Measurements from ENCODE around the gene ZNF277. TPM values are rescaled to one million over a fixed set of nuclear protein-coding genes. Genes with fewer than 3 reads are reported as not detected.

The ZNF277 gene
- total RNA-seq, 1 donor from 2014 or later = 25.9 TPM

GRCh38 chr7:112226701-112227276 is 20.3 kb downstream of the ZNF277 start:
- Mint-ChIP-seq H3K36me3 (ENCODE audit: insufficient read depth) (peaks cover 4% of the 10 kb centered on the region), H3K27ac (no peak overlapping the region), H3K27me3 (no peaks in the 10 kb centered on the region), H3K4me3 (ENCODE audit: low read depth) (no peak overlapping the region), H3K9me3 (ENCODE audit: low read depth) (no peaks in the 10 kb centered on the region), H3K4me1 (ENCODE audit: low read depth) (peaks cover 2% of the 10 kb centered on the region)
- no peak for DNase-seq (ENCODE audit: low spot score, unreplicated experiment)
- no peak for TF ChIP-seq CTCF (IDR thresholded peaks at IDR 0.05; ENCODE audit: unreplicated experiment)

GRCh38 chr7:112228632-112229031 is 22.1 kb downstream of the ZNF277 start:
- H3K4me3 Mint-ChIP-seq (ENCODE audit: low read depth) = no peak overlapping the region
- H3K4me1 Mint-ChIP-seq (ENCODE audit: low read depth) = peaks cover 2% of the 10 kb centered on the region
- H3K36me3 Mint-ChIP-seq (ENCODE audit: insufficient read depth) = no peaks in the 10 kb centered on the region
- TF ChIP-seq CTCF (IDR thresholded peaks at IDR 0.05; ENCODE audit: unreplicated experiment) = no peak
- no peak for DNase-seq (ENCODE audit: low spot score, unreplicated experiment)
- no peak overlapping the region for H3K27ac Mint-ChIP-seq
- no peaks in the 10 kb centered on the region for H3K9me3 Mint-ChIP-seq (ENCODE audit: low read depth)
- H3K27me3 Mint-ChIP-seq = no peaks in the 10 kb centered on the region

GRCh38 chr7:112232212-112232978 is 25.9 kb downstream of the ZNF277 start:
- TF ChIP-seq CTCF (IDR thresholded peaks at IDR 0.05; ENCODE audit: unreplicated experiment) = no peak
- peaks cover 9% of the 10 kb centered on the region for H3K4me1 Mint-ChIP-seq (ENCODE audit: low read depth)
- peaks cover 2% of the 10 kb centered on the region for H3K9me3 Mint-ChIP-seq (ENCODE audit: low read depth)
- no peak overlapping the region for H3K4me3 Mint-ChIP-seq (ENCODE audit: low read depth)
- H3K27me3 Mint-ChIP-seq = no peaks in the 10 kb centered on the region
- H3K36me3 Mint-ChIP-seq (ENCODE audit: insufficient read depth) = peaks cover 5% of the 10 kb centered on the region
- no peak for DNase-seq (ENCODE audit: low spot score, unreplicated experiment)
- H3K27ac Mint-ChIP-seq = no peak overlapping the region

GRCh38 chr7:112233048-112233697 is 26.7 kb downstream of the ZNF277 start:
- Mint-ChIP-seq H3K4me3 (ENCODE audit: low read depth) (no peak overlapping the region), H3K27me3 (no peaks in the 10 kb centered on the region)

More at GRCh38 chr7:112233048-112233697, 26.7 kb downstream of the ZNF277 start:
- peaks cover 6% of the 10 kb centered on the region for H3K9me3 Mint-ChIP-seq (ENCODE audit: low read depth)
- TF ChIP-seq CTCF (IDR thresholded peaks at IDR 0.05; ENCODE audit: unreplicated experiment) = no peak
- no peak for DNase-seq (ENCODE audit: low spot score, unreplicated experiment)
- peaks cover 9% of the 10 kb centered on the region for H3K4me1 Mint-ChIP-seq (ENCODE audit: low read depth)
- no peak overlapping the region for H3K27ac Mint-ChIP-seq
- H3K36me3 Mint-ChIP-seq (ENCODE audit: insufficient read depth) = peaks cover 9% of the 10 kb centered on the region

All from progenitor cell of endocrine pancreas (in vitro differentiated cells).